ENCODE results near the gene ENOX2.
"Not testable (repeated sequence)": the region's sequence is repeated elsewhere in the genome, so short reads cannot be mapped to it uniquely, and the experiment has no call there.

ENOX2 gene

DNA sequence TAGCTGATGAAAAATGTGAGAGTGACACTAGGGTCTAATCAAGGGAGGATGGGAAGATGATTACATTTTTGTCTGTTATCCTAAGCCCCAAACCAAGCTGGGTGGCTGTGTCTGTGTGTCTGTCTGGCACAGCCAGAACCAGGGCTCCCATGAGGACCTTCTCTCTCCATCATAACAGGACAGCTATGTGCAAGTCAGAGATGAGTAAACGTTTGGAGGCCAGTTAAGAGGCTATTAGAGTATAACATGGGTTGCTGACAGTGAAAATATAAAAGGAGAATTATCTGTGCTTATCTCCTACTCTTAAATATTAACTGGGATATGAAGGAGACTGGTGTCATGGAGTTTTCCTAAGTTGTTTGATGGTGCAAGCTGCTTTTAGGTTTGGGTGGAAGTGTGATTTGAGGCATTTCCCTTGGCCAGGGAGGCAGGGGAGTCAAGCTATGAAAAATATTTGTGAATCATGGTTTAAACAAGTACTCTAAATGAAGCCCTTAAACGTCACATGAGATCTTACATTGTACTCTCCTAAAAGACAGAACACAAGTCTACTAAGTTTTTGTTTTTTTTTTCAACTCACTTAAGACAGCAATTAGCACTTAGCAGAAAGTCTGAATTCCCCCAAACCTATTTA lies 156.2 kb downstream of the ENOX2 start:
- DNase-seq (ENCODE audit: low read depth) = no peak

DNA sequence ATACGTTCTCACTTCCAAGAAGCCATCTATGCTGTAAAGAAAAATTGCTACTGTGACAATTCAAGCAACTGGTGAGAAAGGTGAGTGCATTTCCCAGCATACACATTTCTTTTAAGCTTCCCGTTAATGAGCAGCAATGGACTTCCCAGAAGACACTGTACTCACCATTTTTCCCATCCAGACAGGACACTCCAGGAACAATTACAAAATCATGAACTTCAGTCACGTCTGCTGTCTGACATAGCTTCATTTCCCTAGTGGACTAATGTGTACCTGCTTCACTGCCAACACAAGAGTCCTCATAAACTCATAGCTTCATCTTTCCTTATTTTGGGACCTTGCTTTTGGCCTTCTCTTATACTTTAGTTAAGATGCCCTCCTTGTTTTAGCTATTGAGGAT lies 156.9 kb downstream of the ENOX2 start:
- DNase-seq (ENCODE audit: low read depth) = no peak

DNA sequence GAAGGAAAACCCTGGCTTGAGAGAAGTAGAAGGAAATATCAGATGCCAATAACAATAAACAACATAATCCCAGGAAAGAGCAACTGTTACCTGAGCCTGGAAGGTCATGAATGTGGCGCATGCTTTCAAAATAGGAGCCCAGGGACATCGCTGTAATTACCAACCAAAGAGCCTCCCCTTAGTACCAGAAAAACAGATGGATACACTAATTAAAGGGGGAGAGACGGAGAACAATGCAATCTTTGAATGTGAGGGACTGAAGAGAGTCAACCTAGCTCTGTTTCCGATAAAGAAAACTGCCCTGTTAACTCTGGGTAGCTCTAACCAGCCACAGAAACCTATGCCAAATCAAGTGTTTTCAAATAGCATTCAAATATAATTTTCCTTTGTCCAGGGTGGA lies 161.4 kb downstream of the ENOX2 start:
- DNase-seq (ENCODE audit: low read depth) = no peak

DNA sequence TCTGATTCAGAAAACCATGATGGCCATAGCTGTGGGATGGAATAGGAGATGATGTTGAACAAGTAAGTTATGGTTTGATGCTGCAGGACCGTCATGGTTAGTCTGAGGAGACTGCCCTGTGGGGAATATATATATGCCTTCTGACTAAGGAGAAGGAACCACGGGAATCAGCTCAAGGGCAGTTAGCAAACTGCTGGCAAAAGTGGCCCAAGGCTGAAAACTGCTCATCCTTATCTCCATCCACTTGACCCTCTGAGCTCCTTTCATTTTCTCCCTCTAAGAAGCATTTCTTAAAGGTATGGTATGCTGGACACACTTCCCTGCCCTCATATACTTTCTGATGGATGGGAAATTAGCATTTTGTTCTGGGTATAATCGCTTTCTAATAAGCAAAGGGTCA lies 161.9 kb downstream of the ENOX2 start:
- DNase-seq (ENCODE audit: low read depth) = no peak

DNA sequence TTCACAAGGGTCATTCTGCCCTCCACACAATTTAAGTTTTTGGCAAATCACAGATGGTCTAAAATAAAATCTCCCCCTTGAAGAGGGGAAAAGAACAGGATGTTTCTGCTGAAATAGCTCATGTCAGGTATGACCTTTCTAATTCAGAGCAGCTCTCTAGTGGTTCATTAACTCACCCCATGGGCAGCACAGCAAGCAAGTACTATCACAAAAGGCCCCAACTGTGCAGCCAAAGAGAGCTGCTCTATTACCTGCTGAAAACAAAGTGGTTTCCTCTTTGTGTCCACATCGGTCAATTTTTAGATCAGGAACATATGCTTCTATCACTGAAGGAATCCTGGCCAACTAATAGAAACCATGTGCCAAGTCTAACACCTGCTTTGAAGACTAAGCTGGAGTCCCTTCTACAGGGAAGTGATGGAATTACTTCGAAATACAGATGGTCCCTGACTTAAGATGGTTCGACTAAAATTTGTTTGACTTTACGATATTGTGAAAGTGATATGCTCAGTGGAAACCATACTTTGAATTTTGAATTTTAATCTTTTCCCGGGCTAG lies 164.3 kb downstream of the ENOX2 start:
- no peak for DNase-seq (ENCODE audit: low read depth)

DNA sequence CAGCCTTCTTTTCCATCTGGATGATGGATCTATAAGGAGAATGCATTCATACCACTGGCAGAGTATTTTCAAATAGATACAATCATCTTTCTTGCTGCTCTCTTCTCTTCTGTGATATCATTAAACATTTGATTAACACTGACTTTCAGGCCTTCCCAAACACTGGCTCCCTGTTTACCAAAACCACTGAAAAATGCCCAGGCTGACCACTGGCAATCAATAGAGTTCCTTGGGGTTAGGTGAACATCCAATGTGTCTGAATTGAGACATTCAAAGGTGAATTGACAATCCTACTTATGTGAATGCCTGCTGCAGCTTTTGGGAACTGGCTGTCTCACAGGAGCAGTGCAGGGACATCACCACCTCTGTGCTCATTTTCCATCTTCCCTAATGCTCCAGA lies 168.3 kb downstream of the ENOX2 start:
- DNase-seq (ENCODE audit: low read depth) = no peak

DNA sequence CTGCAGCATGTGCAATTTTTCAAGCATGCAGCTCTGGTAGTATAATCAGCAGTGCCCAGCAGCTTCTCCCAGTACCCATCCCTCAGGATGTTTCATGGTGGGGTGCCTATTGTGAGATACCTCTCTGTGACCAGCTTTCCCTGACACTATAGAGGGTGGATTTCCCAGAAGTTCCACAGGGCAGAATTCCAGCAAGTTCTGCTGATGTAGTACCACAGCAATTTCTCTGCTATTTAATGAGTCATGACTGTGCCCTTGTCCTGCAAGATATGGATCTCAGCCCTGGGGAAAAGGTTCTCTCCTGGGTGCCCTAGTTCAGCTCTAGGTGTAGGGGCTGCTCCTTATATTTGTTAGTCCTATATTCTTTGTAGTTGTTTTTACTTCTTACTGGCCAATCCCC lies 174.8 kb downstream of the ENOX2 start:
- DNase-seq (ENCODE audit: low read depth) = no peak

DNA sequence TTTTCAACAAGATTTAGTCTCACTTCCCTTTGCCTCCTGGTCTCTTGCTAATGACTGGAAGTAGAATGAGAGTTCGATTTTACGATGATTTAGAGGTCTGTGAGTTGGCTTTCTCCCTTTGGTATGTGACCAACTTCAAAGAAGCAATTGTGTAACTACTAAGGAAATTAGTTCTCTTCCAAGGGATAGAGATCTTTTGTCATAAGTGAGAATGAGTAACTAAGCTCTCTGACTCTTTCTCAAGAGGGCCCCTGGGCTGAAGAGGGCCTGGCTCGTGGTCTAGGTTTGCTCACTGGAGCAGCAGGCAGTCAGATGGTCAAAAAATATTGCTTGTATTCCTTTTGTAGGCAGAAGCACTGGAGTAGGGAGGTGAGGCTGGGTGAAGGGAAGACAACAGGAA lies 176.3 kb downstream of the ENOX2 start:
- no peak for DNase-seq (ENCODE audit: low read depth)

DNA sequence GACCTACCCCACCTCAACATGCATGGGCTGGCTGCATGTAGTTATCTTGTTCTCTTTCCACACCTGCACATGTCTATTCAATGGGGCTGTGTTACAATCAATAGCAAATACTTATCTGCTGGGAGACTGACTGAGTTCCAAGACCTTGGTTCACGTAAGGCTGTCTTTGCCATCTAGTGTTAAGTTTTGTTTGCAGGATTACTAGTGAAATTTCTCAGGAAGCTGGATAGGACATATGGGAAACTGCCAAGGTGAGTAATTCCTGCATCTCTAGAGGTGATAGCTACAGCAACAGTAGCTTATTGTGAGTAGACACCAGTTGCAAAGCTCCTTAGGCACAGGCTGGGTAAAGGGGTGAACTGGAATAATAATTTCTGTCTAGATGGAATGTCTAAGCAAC lies 177.5 kb downstream of the ENOX2 start:
- no peak for DNase-seq (ENCODE audit: low read depth)

DNA sequence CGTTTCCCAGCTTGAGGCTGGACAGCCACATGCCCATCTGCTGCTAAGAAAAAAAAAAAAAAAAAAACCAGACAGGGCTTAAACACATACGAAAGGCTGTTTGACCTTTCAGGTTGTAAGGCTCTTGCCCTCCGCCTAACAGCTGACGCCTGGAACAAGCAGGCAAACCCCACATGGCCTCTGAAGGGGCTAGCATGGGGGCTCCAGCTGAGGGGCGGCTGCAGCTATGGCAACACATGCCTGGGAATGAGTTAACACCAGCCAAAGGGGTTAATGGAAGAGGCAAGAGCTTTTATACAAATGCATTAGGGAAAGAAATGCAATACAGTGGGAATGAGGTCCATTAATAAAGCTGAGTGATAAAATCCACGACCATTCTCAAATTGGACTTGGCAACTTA lies 183.6 kb downstream of the ENOX2 start:
- DNase-seq (ENCODE audit: low read depth) = no peak

DNA sequence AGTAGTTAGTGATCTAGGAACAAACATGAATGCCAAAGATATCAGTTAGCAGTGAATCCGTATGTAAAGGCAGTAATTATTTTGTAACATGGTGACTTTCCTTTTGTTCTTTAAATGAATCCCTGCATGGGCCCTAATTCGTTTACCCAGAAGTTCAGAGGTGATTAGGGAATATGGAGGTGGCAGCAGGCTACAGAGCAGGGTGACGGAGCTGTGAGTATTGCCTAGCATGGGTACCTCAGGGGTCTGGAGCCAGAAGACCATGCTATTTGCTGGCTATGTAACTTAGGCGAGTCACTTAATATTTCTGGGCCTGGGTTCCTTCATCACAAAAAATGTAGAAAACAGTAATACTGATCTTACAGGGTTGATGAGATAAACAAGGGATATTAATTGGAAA lies 184.9 kb downstream of the ENOX2 start:
- no peak for DNase-seq (ENCODE audit: low read depth)

DNA sequence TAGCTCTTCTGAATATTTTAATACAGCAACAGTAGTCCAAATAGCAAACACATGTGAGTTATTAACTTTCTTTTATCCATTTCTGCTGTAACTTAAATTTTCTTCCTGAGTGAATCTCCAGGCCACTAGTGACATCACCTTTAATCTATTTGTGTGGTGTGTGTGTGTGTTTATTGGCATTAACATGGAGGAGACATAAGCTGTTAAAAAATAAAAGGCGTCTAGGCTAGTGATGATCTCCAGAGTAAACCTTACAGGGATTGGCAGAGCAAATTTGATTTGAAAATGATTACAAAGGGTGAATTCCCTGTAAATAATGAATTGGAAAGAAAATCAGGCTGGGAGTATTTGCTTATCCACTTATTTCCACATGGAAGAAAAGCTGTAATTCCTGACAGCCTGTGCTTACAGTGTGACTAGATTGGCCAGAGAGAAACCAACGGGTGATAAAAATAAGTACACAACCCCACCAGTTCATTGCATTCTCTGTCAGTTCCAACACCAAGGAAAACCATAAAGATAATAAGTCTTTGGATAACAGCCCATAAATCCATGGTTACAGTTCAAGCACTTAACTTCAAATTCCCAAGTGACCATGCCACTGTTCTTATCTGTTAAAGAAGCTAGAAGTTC lies 186.1 kb downstream of the ENOX2 start:
- no peak for DNase-seq (ENCODE audit: low read depth)

DNA sequence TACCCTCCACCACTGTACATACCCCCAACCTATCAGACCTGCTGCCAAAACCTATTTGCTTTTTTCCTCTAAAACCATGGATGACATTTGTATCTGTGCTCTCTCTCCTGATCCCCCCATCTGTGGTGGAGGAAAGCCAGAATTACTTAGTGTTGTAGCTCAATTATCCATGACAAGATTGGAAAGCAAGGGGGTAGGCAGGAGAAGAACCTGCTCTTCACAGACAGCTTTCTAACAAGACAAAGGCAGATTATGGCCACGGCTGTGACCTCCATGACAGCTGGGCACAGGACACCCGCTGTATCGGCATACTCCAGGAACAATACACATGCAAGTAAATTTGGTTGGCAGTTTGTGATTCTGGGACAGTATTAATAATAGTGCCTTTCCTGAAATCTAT lies 186.7 kb downstream of the ENOX2 start:
- DNase-seq (ENCODE audit: low read depth) = no peak

DNA sequence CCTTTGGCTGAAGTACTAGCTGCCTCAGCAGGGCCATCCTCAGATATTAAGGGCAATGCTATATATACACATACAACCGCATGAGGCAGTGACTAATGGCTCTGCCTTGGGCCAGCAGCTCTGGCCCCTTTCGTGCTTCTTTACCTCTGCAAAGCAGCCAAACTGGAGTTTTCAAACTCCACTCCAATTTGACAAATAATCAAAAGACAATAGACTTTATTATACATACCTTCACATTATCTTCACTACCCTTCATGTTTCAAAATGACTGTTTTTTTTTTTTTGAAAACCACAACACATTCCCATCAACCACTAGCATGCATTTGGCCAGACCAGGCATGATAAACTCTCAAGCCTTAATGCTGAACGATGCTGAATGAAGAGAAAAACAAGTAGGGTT lies 187.7 kb downstream of the ENOX2 start:
- no peak for DNase-seq (ENCODE audit: low read depth)

DNA sequence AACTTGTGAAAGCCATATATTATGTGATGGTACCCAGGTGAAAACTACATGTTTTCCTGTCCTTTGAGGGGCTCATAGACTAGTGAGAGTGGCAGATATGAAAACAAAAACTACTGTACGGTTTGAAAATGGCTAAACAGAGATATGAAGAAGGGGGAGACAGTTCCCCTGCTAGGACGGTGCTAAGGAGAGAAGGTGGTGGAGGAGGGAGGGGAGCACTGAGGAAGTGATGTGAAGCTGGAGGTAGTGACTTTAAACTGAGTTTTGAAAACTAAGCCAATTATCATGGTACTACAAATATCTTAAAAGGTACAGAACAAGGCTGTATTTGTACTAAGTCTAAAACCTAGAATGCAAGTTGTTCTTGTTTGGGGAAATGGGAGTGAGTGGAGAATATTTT lies 188.3 kb downstream of the ENOX2 start:
- DNase-seq (ENCODE audit: low read depth) = no peak

DNA sequence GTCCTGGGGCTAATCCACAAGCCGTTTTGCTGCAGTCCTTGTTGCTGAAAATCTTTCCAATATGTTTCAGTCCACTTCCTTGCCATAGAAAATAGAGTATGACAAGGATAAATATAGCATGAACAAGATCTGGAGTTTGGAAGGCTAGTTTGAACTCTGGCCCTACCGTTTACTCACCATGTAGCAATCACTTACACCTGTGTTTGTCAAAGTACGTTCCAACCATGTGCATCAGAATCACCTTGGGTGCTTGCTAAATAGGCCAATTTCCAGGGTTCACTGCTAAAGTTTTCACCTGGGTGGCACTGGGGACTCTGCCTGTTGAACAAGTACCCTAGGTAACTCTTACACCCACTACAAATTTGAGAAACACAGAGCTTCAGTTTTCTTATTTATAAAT lies 188.9 kb downstream of the ENOX2 start:
- DNase-seq (ENCODE audit: low read depth) = no peak

DNA sequence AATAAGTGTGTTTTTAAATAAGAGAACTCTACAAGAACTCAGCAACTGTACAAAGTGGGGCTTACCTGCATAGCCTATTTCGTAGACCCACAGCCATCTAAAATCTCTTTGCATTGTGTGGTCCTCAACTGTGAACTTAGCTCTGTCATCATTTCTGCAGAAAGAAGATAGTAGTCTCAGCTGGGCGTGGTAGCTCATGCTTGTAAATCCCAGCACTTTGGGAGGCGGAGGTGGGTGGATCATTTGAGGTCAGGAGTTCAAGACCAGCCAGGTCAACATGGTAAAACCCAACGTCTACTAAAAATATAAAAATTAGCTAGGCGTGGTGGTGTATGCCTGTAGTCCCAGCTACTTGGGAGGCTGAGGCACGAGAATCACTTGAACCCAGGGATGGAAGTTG lies 193.8 kb downstream of the ENOX2 start:
- not testable (repeated sequence) for DNase-seq (ENCODE audit: low read depth)

DNA sequence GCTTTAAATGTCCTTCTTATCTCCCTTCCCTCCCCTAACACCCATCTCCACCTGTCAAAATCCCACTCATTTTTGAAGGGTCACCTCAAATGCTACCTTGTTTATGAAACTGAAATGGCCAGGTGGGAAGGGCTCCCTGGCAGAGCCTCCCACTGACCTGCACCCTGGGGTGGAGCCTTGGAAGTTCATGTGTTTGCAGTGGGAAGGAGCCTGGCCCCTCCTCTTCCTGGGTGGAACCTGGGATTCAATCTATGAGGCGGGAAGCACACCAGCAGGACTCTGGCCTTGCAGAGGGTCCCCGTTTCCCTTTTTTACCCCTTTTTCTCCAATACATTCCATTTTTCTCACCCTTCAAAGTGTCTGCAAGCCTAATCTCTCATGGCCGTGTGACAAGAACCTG lies 197.4 kb downstream of the ENOX2 start:
- no peak for DNase-seq (ENCODE audit: low read depth)

DNA sequence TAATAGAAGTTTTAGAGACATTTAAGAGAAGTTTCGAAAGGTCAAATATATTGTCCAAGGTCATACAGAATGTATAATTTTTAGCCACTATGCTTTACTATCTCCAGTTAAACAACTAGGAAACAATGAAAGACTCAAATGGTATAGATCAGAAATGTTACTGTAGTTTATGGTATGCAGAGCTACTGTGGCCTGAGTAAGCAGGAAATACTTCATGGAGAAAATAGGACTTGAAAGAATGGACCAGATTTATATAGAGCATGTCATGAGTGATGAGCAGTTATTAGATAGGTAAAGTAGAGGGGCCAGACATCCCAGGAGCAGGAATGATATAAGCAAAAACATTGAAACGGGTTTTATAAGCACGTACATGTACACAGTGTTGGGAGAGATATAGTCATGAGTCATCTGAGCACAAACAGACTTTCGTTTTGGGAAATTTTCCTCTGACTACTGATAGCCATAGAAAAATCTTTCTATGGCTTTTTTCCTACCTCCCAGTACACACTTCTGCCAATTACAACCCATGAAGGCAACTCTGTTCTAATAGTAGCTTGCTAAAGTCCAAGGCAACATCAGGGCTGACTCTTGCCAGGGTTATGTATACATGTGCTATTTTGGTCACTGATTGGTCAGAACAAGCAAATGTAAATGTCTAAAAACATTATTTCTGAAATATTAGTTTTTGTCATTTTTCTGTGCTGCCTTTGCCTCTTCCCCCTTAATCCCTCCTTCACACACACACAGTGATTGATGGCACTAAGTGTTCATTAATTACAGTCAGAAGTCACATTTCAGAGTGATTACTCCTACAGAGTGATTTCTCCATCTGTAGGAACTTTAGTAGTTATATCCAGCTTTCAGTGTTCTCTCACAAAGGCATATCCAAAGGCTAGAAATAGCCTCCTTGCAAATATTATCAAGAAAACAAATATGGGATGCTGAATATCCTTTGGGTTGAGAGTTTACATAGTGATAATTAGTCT lies 198.7 kb downstream of the ENOX2 start:
- no peak for DNase-seq (ENCODE audit: low read depth)

DNA sequence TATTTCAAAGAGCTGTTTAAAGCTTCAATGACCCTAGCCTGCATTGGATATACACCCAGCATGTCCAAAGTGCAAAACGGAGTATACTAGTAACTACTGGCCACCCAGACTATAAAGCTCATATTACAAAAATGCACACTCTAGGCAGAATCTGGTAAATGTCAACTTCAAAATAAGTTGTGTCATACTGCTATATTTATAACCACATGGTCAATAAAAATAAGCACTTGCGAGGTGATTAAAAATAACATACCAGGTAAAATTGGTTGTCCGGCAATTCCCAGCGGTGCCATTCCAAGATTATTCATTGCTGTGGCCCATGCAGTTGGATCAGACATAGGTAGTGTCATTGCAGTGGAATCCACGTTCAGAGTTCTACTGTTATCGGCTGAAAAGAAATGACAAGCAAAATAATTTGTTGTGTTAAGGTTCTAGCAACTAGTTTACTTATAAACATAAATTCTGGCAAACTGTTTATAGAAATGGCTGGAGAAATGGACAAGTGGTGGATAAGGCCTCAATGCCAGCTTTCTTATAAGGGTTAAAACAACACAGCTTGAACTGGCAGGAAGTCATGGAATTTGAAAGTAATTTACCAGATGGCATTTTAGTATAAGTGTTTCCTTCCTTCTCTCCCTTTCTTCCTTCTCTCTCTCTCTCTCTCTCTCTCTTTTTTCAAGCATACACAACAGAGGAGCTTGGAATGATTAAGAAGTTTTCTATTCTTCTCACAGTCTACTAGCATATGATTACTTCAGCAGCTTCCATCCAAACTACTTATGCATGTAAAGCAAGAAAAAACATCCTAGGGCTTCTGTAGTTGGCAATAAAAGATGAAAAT lies 199.9 kb downstream of the ENOX2 start:
- DNase-seq (ENCODE audit: low read depth) = no peak

DNA sequence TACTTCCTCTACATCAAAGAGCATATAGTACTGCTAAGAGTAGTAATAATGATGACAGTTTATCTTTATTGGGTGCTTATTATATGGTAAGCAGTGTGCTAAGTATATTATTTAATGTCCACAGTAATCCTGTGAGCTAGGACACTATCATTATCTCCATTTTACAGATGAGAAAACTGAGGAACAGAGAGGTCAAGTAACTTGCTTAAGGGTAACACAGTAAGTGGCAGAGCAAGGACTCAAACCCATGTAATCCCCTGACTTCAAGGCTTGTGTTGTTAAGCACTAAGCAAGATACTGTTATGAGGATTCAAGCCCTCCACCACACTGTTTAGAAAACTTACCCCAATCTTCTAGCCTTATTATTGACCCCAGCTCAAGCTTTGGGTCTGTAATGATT lies 202.4 kb downstream of the ENOX2 start:
- DNase-seq (ENCODE audit: low read depth) = no peak

DNA sequence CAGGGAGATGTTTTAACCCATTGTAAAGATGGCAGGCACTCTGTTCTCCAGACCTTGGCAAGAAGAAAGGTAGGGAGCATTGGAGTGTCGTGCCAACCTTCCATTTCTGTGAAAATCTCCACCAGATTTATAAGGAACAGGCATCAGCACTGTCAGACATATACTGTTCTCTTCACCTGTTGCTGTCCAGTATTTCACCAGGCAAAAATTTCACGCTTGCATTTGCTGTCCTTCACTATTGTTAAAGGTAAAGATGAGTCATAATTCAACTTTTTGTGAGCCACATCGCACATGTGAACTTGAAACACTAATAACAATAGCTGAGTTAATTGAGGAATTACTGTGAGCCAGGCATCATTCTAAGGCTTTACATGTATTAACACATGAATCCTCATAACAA lies 203.4 kb downstream of the ENOX2 start:
- no peak for DNase-seq (ENCODE audit: low read depth)

Data from activated gamma-delta T cell treated with anti-CD3 and anti-CD28 coated beads, Interleukin-2, amount 50 U/mL, for 16 hours (primary cell).